Tibial nerve (tissue), 4 donors: Measurements from ENCODE around the gene ZNF800. TPM values are rescaled to one million over a fixed set of nuclear protein-coding genes. Genes with fewer than 3 reads are reported as not detected.

Experiments
- DNase-seq, 2 donors: peaks; one replicate each; pipeline ENCODE4 v3.0.0-alpha.2; 2019; ENCODE audit warnings: low spot score in 2 of 2
- H3K27ac ChIP-seq, 4 donors: fragments of 200-600 bp; sonication (generic) in 3 of 4; one replicate each; pipeline ENCODE4 v1.5.1; 2017 to 2019; ENCODE audit warnings: mild to moderate bottlenecking in 1 of 4
- H3K27me3 ChIP-seq, 2 donors: fragments of 200-600 bp; sonication (generic) in 1 of 2; one replicate each; pipeline versions ENCODE4 v1.5.1 to v1.6.0; 2017 to 2019
- H3K36me3 ChIP-seq, 3 donors: fragments of 200-600 bp; sonication (generic); one replicate each; pipeline ENCODE4 v1.5.1; 2018 to 2019
- H3K4me1 ChIP-seq, 4 donors: fragments of 200-600 bp; sonication (generic) in 3 of 4; one replicate each; pipeline ENCODE4 v1.5.1; 2017 to 2019
- H3K4me3 ChIP-seq, 4 donors: fragments of 200-600 bp; sonication (generic) in 3 of 4; one replicate each; pipeline ENCODE4 v1.5.1; 2017 to 2019; ENCODE audit warnings: mild to moderate bottlenecking in 1 of 4, moderate library complexity in 1 of 4
- H3K9me3 ChIP-seq, 4 donors: fragments of 200-600 bp; sonication (generic) in 3 of 4; one replicate each; pipeline ENCODE4 v1.5.1; 2017 to 2019
- CTCF ChIP-seq, 5 experiments: fragments of 200-600 bp in 3 of 5; fragments of 450-650 bp in 2 of 5; sonication (generic) in 3 of 5; IDR thresholded peaks; one replicate each; pipeline ENCODE4 v1.5.1; 2016 to 2019; ENCODE audit warnings: antibody characterized with exemption in 5 of 5, mild to moderate bottlenecking in 3 of 5, moderate library complexity in 2 of 5
- EP300 ChIP-seq, 2 donors: sonication (generic); formaldehyde crosslinking; IDR thresholded peaks; one replicate each; pipeline ENCODE4 v1.6.1; 2017; ENCODE audit warnings: antibody characterized with exemption in 2 of 2, mild to moderate bottlenecking in 1 of 2
- POLR2A ChIP-seq, 2 donors: fragments of 450-650 bp; IDR thresholded peaks; one replicate each; pipeline ENCODE4 v1.6.1; 2017; ENCODE audit warnings: antibody characterized with exemption in 2 of 2, mild to moderate bottlenecking in 2 of 2, moderate library complexity in 2 of 2
- WGBS, 2 donors: methylation state at CpG; one replicate each; pipeline ENCODE4 v1.1.5; 2018; 5-methylcytosine and 5-hydroxymethylcytosine counted together
- total RNA-seq, 4 donors: library from RNA; depleted of rRNA; stranded (reverse); fragments of >200 nt; gene quantifications; one replicate each; pipeline ENCODE4 v1.1.0, GENCODE V29; 2016

Gene ZNF800
- total RNA-seq, 4 donors from 2014 or later, result 27.3 to 50.0 (median 33.9) TPM

GRCh38 chr7:127365164-127365956 lies 27.1 kb downstream of the ZNF800 start:
- Histone ChIP-seq H3K4me1 (peaks cover 0 to 7% (median 0%) of the 10 kb centered on the region in 4 donors), H3K27ac (no peak overlapping the region), H3K27me3 (no peaks in the 10 kb centered on the region), H3K4me3 (no peak overlapping the region), H3K36me3 (peaks cover 0 to 67% (median 0%) of the 10 kb centered on the region in 3 donors), H3K9me3 (no peaks in the 10 kb centered on the region)
- WGBS, 2 donors, result 78 to 89% methylated on average over 5 of the region's 5 CpGs
- TF ChIP-seq CTCF (IDR thresholded peaks at IDR 0.05) (no peak), EP300 (IDR thresholded peaks at IDR 0.05) (no peak), POLR2A (IDR thresholded peaks at IDR 0.05) (no peak)
- no peak for DNase-seq

- Histone ChIP-seq H3K4me1 (peaks cover 0 to 7% (median 0%) of the 10 kb centered on the region in 4 donors), H3K9me3 (no peaks in the 10 kb centered on the region), H3K36me3 (peaks cover 0 to 51% (median 0%) of the 10 kb centered on the region in 3 donors), H3K4me3 (no peak overlapping the region), H3K27me3 (no peaks in the 10 kb centered on the region), H3K27ac (no peak overlapping the region)
- WGBS, 2 donors, result 81 to 85% methylated on average over 4 of the region's 4 CpGs
- no peak for DNase-seq
- no peak for TF ChIP-seq CTCF (IDR thresholded peaks at IDR 0.05)
- no peak for TF ChIP-seq POLR2A (IDR thresholded peaks at IDR 0.05)
- TF ChIP-seq EP300 (IDR thresholded peaks at IDR 0.05), result no peak
These were observed 30.0 kb downstream of the ZNF800 start for GRCh38 chr7:127362364-127363027.

GRCh38 chr7:127361736-127362135 lies 30.8 kb downstream of the ZNF800 start:
- TF ChIP-seq EP300 (IDR thresholded peaks at IDR 0.05) (no peak), CTCF (IDR thresholded peaks at IDR 0.05) (no peak), POLR2A (IDR thresholded peaks at IDR 0.05) (no peak)
- no peak for DNase-seq
- 55 to 71% methylated on average over 1 of the region's 1 CpG for WGBS, 2 donors
- Histone ChIP-seq H3K4me1 (peaks cover 0 to 7% (median 0%) of the 10 kb centered on the region in 4 donors), H3K4me3 (no peak overlapping the region), H3K27ac (no peak overlapping the region), H3K27me3 (no peaks in the 10 kb centered on the region), H3K9me3 (no peaks in the 10 kb centered on the region), H3K36me3 (peaks cover 0 to 46% (median 0%) of the 10 kb centered on the region in 3 donors)

GRCh38 chr7:127359011-127359410 lies 33.5 kb downstream of the ZNF800 start:
- Histone ChIP-seq H3K4me3 (no peak overlapping the region), H3K4me1 (no peaks in the 10 kb centered on the region), H3K27ac (no peak overlapping the region), H3K36me3 (peaks cover 0 to 27% (median 0%) of the 10 kb centered on the region in 3 donors), H3K27me3 (no peaks in the 10 kb centered on the region), H3K9me3 (no peaks in the 10 kb centered on the region)
- no peak for DNase-seq
- WGBS, 2 donors, result 93 to 100% methylated on average over 1 of the region's 1 CpG
- TF ChIP-seq POLR2A (IDR thresholded peaks at IDR 0.05) (no peak), EP300 (IDR thresholded peaks at IDR 0.05) (no peak), CTCF (IDR thresholded peaks at IDR 0.05) (no peak)

GRCh38 chr7:127353897-127354296 lies 38.6 kb downstream of the ZNF800 start:
- Histone ChIP-seq H3K4me1 (no peaks in the 10 kb centered on the region), H3K36me3 (peaks cover 0 to 5% (median 0%) of the 10 kb centered on the region in 3 donors), H3K27me3 (no peaks in the 10 kb centered on the region), H3K9me3 (no peaks in the 10 kb centered on the region), H3K27ac (no peak overlapping the region), H3K4me3 (no peak overlapping the region)
- no peak for DNase-seq
- TF ChIP-seq EP300 (IDR thresholded peaks at IDR 0.05) (no peak), CTCF (IDR thresholded peaks at IDR 0.05) (no peak), POLR2A (IDR thresholded peaks at IDR 0.05) (no peak)
